GM19467 (cell line): ENCODE measurements around the gene AMOTL2.

Experiments
- ATAC-seq: cut with Tn5 transposase; IDR thresholded peaks from one replicate; pipeline ENCODE4 v1.9.1; 2021; ENCODE audit warnings: mild to moderate bottlenecking, moderate library complexity; ENCODE audit not compliant: unreplicated experiment

AMOTL2 gene

DNA sequence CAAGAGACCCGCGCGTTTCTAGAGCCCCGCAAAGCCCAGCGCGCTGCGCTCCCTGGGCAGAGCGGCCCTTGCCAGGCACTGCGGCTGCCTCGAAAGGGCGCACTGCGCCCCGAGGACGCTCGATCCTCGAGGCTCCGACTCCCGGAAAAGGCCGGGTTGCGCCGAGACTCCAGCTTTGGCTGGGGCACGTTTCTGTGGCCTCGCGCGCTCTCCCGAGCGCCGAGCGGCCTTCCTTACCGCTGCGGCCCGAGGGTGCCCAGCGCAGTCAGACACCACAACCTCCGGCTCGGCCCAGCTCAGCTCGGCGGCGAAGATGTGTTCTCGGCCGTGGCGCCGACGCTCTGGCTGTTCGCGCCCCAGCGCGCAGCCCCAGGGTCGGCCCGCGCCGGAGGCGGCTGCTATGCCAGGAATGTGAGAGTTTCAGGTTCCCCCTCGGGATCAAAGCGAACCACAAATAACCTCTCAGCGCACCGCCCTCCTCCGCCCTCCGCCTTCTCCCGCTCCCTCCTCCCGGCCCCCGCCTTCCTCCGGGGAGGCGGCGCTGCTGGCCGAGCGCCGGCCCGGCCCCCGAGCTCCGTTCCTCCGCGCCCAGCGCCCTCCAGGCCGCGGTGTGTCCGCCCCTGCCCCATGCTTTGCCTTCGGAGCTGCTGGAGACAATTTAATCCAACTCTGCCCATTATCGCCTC is at the start of gene AMOTL2:
Gene AMOTL2, minus strand, starts transcription at position 343 of the 686 bp plus-strand sequence. CDS start 3,014 bp downstream, outside the sequence.
- peak; percentile 49 for ATAC-seq

DNA sequence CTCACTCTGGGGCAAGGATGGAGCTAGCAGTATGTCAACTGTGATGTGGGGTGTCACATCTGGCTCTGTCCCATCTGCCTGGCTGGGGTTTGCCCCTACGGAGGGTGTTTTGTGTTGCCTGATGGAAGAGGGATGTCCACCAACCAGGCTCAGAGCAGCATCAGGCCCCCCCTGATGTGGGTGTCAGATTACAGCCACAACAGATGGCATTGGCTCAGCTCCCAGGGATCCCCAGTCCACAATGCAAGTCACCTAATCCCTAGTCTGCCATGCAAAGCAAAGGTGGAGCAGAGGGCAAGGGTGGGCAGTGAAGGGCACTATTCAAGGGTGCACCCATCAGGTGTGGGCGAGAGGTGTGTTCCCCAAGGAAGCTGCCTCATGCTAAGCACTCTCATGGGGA is 48.9 kb upstream of the AMOTL2 start:
- ATAC-seq: no peak

DNA sequence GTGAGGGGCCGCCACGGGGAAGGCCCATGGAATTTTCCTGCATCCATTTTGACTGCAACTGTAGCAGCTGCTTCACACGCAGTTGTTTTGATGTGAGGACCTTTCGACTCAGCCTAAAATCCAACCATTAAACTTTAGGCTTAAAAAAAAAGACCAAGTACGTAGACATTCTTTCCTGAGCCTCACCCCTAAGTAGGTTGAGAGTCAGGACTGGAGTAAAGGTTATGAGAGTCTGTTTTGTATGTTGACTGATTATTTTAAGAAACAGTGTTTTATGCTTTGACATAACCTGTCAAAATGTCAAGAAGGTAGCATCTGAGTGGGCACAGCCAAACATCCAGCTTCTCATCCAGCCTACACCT is 45.7 kb upstream of the AMOTL2 start:
- ATAC-seq: no peak

DNA sequence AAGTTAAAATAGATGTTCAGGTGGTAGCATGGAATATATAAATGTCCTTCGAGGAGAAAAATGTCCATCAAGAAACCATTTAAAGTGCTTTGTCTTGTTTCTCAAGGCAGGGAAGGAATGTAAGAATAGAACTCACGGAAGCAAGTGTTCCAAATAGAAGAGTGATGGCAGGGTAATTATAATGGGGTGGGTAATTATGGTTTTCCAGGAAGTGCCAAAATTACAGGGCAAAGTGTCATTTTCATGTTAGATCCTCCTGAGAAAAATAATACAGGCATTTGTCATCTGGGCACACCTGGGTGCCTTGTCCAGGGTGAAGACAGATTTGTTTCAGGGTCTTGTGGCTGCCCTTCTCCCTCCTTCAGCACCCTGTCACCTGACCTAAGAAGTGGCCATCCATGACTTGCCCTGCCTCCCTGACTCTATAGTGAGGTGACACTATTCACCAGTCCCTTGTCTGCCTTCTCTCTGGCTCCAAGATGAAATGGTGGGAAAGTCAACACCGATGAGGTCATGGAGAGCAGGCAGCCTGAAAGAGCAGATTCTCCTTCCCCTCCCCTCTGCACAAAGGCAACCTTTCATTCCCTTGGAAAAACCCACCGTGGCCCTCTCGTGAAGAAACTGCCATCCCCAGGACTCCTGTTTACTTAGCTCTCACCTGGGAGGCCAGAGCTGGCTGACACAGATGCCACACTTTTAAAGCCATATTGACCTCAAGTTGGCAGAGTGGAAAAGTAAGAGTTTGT is 45.1 kb upstream of the AMOTL2 start:
- no peak for ATAC-seq

DNA sequence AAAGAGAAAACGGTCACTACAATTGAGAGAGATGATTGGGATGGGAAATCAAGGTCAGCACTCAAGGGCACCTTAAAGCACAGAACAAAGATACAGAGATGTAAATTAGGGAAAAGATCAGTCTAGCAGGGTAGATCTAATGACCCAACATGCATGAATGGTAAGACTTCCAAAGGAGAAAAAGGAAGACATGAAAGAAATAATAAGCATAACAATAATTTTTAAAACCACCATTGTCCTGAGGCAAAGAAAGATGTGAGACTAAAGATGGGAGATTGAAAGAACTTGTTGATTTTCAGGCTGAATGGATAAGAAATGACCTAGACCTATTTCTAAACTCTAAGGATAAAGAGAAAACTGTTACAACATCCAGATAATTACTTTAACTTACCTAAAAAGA is 34.8 kb upstream of the AMOTL2 start:
- no peak for ATAC-seq

DNA sequence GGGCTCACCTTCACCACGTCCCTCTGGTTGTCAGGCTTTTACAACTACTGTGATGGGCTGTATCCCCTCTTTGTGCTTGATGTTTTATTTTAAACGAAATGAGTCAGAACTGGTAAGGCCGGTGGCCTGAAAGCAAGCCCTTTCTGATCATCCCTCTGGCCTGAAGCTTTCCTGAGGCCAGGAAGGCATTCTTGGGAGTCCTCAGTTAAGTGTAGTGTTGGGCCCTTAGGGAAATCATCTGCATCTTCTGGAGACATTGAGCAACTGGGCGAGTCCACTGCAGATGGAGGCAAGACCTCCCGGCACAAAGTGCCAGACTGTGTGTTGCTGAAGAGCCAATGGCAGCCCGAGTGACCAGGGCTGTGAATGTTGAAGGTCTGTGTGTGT is 33.0 kb upstream of the AMOTL2 start:
- ATAC-seq: no peak

DNA sequence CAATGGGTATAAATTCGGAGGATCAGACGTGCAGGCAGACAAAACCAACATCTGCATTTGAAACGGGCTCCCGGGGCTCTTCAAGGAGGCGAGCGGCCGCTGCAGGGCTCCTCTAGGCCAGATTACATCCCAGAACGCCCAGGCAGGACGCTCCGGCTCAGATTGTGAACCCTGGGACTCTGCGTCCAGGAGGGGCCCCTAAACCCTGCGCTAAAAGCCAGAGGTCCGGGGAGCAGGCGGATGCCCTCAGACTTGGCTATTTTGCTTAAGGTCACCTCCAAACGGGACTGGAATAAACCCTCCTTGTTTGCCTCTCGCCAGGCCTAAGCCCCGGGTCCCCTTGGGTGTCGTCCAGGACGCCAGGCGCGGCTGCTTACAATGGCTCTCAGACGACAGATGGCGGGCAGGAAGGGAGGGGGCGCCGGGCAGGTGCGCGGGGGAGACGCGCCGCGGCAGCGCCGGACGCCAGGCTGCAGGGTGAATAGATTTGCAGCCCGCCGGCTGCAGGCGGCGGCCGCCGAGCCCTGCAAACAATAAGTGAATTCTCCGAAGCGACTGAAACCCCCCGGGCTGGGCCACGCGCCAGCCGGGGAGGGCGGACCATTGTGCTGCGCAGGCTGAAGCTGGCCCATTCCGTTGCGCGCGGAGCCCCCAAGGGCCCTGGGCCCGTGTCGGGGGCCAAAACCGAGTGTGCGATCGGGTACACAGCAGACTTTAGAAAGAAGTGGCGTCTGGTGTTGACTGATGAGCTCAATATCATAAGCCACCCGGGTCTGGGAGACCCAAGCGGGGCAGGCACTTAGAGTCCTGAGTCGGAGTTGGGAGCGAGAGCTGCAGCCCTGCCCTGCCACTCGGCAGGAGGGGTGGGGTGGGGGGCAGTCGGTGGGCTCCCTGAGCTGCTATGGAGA is 32.3 kb upstream of the AMOTL2 start:
- ATAC-seq: no peak

DNA sequence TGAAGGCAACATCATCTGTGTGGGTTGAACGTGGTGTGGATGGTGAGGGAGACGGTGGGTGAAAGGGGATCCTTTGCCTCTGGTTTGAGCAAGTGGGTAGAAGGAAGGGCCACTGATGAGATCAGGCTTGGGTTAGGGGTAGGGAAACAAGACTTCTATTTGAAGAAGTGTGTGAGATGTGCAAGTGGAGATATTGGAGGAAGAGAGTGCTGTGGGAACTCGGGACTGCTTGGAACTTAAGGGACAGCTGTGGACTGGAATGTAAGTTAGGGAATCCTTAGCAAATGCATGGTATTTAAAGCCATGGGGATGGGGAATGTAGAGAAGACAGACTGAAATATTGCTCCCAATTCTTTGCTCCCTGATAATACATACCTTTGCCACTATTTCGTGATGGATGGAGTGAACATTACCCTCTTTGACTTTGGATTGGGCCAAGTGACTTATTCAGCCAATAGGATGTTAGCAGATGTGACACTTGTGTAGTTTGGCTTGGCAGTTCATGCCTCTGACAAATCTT is 30.2 kb upstream of the AMOTL2 start:
- no peak for ATAC-seq

DNA sequence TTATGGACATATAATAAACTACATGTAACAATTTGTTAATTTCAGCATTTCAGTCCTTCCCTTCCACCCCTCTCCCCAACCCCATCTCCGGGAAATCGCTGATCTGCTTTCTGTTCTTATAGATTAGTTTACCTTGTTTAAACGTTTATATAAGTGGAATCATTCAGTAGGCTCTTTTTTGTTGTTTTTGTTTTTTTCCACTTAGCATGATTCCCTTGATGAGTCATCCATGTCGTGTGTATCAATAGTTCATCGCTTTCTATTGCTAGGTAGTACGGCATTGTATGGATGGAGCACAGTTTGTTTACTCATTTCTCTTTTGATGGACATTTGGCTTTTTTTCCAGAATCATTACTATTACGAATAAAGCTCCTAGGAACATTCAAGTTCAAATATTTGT is 23.5 kb upstream of the AMOTL2 start:
- ATAC-seq: no peak

DNA sequence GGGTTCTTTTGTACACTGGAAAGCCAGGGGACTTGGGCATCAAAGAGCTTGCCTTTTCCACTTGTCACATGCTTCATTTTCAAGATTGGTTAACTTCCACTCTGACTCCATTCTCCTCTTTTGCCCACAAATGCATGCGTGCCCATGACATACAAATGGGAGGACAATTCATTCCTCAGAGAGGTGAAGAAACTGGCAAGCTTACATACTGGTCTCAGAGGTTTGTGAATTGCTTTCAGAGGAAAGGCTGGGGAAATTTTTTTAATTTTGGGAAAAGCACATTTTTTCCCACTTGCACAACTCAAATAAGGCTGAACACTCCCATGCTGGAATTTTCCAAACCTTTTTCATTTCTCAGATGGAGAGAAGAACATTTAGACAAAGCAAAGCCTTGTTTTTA is 20.9 kb upstream of the AMOTL2 start:
- ATAC-seq: no peak

DNA sequence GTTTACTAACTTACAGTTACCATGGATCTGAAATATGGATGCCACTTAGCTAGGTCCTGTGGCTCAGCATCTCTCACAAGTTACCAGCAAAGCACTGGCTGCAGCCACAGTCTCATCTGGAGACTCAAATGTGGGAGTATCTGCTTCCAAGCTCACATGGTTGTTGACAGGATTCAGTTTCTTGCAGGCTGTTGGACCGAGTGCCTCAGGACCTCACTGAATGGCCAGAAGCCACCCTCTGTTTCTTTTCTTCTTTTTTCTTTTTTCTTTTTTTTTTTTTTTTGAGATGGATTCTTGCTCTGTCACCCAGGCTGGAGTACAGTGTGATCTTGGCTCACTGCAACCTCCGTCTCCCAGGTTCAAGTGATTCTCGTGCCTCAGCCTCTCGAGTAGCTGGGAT is 20.1 kb upstream of the AMOTL2 start:
- no peak for ATAC-seq

DNA sequence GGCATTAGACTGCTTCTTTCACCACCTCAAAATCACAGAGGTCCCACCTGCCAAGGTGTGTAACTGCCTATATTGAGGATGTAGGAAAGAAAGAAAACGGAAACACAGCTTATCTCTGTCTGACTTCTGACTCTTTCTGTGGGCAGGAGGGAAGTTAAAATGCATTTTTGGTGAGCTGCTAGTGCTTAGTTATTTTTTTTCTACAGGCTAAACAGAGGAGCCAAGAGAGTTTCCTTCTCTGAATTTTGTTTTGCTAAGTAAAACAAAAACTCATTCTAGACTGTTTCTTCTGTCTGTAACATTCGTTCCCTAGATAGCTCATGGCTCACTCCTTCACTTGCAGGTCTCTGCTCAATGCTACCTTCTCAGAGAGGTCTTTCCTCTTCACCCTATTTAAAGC is 18.8 kb upstream of the AMOTL2 start:
- ATAC-seq: no peak

DNA sequence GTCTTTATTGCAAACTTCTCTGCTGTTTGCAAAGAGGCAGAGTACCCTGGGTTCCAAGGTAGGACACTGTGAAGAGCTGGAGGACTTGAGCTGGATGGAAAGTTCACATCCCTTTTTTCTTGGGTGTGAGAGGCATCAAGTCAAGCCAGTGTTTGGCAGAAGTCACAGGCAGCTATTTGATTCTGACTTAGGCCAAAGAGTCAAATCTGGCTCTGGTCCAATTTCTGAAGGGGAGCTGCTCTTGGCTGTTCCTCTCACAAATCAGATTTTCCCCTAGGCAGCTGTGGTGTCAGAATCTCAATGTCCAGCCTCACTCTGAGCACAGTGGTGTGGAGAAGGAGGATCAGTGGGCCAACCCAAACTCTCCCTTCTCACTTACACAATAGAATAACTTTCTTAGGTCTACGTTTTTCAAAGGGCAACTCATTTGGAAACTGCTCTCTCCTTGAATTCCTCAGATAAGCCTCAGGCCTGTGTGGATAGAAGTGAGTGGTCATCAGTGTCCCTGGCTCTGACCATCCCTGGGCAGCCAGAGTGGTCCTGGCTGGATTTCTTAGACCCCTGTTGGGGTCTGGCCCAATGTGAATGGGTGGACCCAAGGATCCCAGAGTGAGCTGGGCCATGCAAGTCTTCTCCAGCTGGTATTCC is 18.2 kb upstream of the AMOTL2 start:
- ATAC-seq: no peak

DNA sequence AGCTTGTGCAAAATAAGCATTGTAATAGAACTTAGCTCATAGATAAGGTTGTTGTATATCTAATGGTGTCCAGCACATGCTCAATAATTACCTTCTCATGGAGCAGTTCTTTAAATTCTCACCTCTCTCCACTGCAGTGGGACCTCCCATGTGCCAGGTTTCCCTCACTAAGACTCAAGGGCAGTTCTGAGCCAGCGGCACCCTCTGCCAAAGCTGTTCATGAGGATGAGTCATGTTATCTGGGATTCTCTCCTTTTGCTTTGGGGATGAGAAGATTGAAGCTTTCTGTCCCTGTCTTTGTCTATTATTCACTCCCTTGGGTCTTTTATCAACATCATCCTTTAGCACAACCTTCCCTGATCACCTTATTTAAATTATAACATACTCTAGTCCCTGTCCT is 15.6 kb upstream of the AMOTL2 start:
- ATAC-seq: no peak

DNA sequence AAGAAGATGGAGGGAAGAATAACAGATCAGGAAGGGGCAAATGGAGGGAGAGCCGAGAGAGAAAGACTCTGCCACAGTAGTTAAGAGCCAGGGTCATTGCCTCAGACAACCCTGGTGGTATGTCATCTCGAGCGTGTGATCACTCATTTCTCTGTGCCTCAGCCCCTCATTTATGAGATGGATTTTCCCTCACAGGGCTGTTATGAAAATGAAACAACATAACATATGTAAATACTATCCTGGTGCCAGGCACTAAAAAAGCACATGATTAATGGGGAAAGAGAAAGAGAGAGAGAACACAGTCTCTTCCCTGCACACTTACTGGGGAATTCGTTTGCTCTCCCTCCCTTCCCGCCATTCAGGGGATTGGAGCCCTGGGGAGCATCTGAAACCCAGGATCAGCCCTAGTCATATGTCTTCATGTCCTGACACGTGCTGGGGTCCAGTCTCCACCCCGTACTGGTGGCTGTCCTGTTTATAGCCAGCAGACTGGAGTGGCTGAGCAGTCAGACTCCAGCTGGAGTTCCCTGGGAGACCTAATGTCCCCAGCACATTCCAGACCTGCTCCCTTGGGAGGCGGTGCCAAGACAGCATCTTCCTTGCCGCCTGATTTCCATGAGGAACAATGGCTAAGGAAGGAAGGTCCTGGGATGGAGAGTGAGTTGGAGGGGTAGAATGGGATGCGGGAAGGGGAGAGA is 14.7 kb upstream of the AMOTL2 start:
- ATAC-seq: no peak

DNA sequence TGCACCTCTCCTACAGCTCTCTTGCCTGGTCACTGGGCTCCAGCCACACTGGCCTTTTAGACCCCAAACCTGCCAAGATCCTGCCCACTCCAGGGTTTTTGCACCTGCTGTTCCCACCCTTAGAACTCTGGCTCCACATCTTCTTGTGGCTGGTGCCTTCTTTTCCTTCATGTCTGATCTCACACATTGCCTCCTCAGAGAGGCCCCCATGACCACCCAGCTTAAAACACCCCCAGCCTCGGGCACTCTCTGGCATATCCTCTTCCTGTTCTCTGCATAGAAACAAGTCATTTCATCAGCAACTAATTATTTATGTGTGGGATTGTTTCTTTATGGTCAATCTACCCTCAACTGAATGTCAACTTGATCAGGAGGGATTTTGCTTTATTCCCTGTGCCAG is 14.0 kb upstream of the AMOTL2 start:
- no peak for ATAC-seq

DNA sequence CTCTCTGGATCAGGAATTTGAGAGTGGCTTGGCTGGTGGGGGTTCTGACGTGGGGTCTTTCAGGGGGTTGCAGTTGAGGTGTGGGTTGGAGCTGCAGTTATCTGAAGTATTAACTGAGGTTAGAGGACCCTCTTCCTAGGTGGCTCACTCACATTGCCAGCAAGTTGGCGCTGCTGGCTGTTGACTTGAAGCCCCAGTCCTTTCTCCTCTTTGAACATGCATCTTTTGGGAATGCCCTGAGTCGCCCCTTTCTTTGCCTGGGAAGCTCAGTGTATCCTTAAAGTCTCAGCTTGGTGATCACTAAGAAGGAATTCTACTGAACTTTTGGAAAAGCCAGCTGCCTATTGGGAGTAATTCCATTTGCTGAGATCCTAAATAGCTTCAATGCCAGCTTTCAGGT is 13.0 kb upstream of the AMOTL2 start:
- ATAC-seq: no peak

DNA sequence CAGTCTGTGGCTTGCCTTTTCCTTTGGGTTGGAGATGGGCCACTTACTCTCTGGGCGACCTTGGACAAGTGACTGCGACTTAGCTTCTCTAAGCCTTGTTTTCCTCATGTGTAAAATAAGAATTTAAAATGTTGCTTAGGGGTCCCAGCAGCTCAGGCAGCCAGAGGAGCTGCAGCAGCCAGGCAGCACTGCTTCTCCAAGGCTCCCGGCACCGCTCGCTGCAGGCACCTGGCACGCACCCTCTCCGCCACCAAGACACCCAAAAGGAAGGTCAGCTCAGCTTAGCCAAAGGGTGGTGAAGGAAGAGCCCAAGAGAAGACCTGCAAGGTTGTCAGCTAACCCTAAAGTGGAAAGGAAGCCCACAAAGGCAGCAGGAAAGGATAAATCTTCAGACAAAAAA is 10.7 kb upstream of the AMOTL2 start:
- no peak for ATAC-seq

DNA sequence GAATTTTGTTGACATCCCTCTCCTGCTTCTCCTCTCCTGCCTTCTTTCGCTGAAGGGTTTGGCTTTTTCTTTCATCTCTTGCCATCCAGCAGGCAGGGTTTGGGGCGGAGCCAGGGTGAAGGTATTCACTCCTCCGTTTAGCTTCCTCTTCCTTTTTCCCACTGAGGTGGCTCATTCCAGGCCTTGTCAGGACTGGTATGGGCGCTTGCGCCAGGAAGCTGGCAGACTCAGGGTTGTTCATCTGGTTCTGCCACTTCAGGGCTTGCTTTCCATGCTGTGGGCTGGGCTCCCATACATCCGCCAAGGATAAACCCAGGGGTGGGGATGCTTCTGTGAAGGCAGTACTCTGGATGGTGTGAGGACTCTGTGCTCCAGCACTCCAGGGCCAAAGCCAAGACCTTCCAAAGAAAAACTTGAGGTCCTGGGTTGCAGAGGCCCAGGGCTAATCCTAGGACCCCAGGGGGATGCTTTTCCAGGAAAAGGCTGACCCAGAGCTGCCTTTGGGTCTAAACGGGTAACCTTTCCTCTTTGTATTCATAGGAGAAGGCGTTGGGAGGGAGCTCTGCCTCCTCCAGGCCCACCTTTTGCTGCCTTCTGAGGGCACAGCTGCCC is 7.7 kb upstream of the AMOTL2 start:
- ATAC-seq: no peak

DNA sequence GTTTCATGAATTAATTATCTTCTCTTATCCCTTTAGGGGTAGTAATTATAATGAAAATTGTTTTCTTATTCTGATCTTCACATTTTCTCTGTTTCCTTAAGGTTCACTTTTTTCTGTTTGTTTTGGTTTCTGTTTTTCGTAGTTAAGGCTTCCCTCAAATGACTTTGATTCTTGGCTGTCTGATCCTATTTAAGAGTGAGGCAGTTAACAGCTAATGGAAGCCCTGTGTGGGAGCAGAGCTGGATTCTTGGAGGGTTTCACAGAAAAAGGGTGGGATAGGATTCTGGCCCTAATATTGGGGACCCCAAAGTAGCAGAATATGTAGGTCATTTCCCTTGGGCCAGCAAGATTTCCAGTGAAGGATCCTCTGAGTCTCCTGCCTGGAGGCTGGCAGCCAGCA is 6.8 kb upstream of the AMOTL2 start:
- no peak for ATAC-seq
